ENCODE data around the gene WDR5. TPM values are rescaled to one million over a fixed set of nuclear protein-coding genes. Genes with fewer than 3 reads are reported as not detected.

The WDR5 gene
- total and polyA plus RNA-seq, 9 of the 15 experiments (the other 6 are each of a cell fraction or from before 2014, with no cell fraction given), result 3.0 to 56.8 (median 38.6) TPM

GRCh38 chr9:134135343-134136117, at the start of gene WDR5 (continued):
- TF ChIP-seq AFF4 (CRISPR knock-in tag; IDR thresholded peaks at IDR 0.05) (no peak), CREB5 (CRISPR knock-in tag; IDR thresholded peaks at IDR 0.05) (no peak), SPI1 (IDR thresholded peaks at IDR 0.05; ENCODE audit: borderline replicate concordance, low read depth, low read length) (no peak), DNMT1 (IDR thresholded peaks at IDR 0.05) (no peak), MED1 (CRISPR knock-in tag; IDR thresholded peaks at IDR 0.05; ENCODE audit: borderline replicate concordance) (no peak), ZHX1 (conservative IDR thresholded peaks at IDR 0.05; ENCODE audit: low read length) (no peak), ELK3 (CRISPR knock-in tag; IDR thresholded peaks at IDR 0.05) (no peak), THAP12 (CRISPR knock-in tag; IDR thresholded peaks at IDR 0.05) (no peak), ZNF277 (CRISPR knock-in tag; IDR thresholded peaks at IDR 0.05; ENCODE audit: borderline replicate concordance) (no peak), NFXL1 (CRISPR knock-in tag; IDR thresholded peaks at IDR 0.05) (no peak)
- TF ChIP-seq, protein P1, sequence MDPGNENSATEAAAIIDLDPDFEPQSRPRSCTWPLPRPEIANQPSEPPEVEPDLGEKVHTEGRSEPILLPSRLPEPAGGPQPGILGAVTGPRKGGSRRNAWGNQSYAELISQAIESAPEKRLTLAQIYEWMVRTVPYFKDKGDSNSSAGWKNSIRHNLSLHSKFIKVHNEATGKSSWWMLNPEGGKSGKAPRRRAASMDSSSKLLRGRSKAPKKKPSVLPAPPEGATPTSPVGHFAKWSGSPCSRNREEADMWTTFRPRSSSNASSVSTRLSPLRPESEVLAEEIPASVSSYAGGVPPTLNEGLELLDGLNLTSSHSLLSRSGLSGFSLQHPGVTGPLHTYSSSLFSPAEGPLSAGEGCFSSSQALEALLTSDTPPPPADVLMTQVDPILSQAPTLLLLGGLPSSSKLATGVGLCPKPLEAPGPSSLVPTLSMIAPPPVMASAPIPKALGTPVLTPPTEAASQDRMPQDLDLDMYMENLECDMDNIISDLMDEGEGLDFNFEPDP (CRISPR knock-in tag; IDR thresholded peaks at IDR 0.05), result no peak

Measured in K562 (cell line).